ENCODE data around the gene RTP5.
A peak's percentile ranks its signal among the peaks of the same experiment; 100 is the strongest.

RTP5 gene

GRCh38 chr2:241897231-241897916 is 27.8 kb downstream of the RTP5 start:
- H3K9me3 ChIP-seq (ENCODE audit: low read length), result no peaks in the 10 kb centered on the region
- no peaks in the 10 kb centered on the region for H3K36me3 ChIP-seq (ENCODE audit: insufficient read depth, low read length)
- no peaks in the 10 kb centered on the region for H3K4me1 ChIP-seq (ENCODE audit: insufficient read depth, low read length)
- no peak overlapping the region for H3K27ac ChIP-seq (ENCODE audit: low read depth, low read length)
- H3K9ac ChIP-seq (ENCODE audit: low read length), result no peak overlapping the region
- no peak overlapping the region for H3K4me3 ChIP-seq (ENCODE audit: low read depth in 1 of 2, low read length in 2 of 2)
- H3K27me3 ChIP-seq (ENCODE audit: control insufficient read depth in 1 of 2, insufficient read depth in 2 of 2, low read length in 2 of 2), result peaks cover 0 to 15% of the 10 kb centered on the region in 2 donors

DNA sequence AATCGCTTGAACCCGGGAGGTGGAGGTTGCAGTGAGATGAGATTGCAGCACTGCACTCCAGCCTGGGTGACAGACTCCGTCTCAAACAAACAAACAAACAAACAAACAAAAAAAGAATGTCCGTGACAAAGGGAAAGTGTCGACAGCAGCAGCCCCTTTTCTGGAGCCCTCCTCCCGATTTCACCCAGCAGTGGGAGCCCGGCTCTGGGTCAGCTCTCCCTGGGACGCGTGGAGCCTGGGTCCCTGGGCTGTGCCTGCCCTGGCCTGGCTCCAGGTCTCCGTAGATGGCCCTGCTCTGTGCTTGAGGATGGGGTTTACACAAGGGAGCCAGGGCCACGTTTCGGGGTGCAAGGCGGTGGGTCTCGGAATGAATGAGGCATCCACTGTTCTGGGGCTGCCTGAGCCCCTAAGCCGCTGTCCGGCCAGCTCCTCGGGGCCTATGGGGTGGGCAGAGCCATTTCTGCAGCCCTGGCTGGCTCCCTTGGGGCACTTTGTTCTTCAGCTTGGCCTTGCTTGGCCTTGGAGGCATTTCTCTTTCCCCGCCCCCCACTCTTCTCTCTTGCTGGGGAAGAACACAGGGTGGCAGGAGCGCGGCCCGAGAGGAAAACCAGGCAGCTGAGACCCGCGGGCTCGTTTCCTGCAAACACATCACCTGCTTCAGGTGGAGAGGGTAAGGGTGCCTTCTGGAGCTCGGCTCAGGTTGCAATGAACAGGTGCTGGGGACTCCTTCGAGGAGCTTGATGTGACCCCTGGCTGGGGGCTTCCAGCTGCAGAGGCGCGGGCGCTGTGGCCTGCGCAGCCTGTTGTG is 29.1 kb downstream of the RTP5 start:
- H3K27me3 ChIP-seq (ENCODE audit: control insufficient read depth in 1 of 2, insufficient read depth in 2 of 2, low read length in 2 of 2), result peaks cover 0 to 15% of the 10 kb centered on the region in 2 donors
- no peak overlapping the region for H3K4me3 ChIP-seq (ENCODE audit: low read depth in 1 of 2, low read length in 2 of 2)
- no peaks in the 10 kb centered on the region for H3K36me3 ChIP-seq (ENCODE audit: insufficient read depth, low read length)
- H3K4me1 ChIP-seq (ENCODE audit: insufficient read depth, low read length), result no peaks in the 10 kb centered on the region
- H3K9ac ChIP-seq (ENCODE audit: low read length), result no peak overlapping the region
- no peaks in the 10 kb centered on the region for H3K9me3 ChIP-seq (ENCODE audit: low read length)
- H3K27ac ChIP-seq (ENCODE audit: low read depth, low read length), result no peak overlapping the region

DNA sequence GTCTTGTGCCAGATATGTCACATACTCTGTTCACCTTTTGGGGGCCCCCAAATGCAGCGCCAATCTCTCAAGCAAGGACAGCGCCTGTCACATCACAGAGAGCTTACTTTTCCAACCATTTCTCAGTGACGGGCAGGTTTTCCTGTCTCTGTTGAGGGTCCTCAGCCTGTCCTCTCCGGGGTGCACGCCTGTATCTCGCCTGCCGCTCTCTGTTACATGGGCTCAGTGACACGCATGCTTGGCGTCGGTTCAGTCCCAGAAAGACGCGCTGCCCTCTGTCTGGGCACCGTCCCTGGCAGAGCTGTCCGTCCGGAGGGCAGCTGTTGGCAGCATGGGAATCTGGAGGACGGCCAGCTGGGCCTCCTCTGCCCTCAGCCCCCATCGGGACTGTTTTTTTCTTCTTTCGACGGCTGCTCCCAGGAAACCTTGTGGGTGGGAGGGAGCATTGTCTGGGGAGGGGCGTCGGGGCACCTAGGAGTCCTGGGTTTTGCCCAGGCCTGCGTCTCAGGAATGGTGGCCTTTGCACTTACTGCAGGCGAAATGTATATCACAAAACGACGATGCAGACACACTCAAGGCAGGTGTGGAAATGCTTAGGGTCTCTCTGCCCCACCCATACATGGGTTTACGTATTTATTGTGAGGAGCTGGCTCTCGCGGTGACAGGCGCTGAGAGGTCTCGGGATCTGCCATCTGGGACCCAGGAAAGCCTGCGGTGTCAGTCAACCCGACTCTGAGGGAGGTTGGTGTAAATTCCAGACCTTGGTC is 30.9 kb downstream of the RTP5 start:
- no peak overlapping the region for H3K4me3 ChIP-seq (ENCODE audit: low read depth in 1 of 2, low read length in 2 of 2)
- no peak overlapping the region for H3K9ac ChIP-seq (ENCODE audit: low read length)
- H3K27ac ChIP-seq (ENCODE audit: low read depth, low read length), result no peak overlapping the region
- no peaks in the 10 kb centered on the region for H3K4me1 ChIP-seq (ENCODE audit: insufficient read depth, low read length)
- no peaks in the 10 kb centered on the region for H3K36me3 ChIP-seq (ENCODE audit: insufficient read depth, low read length)
- H3K27me3 ChIP-seq (ENCODE audit: control insufficient read depth in 1 of 2, insufficient read depth in 2 of 2, low read length in 2 of 2), result peaks cover 0 to 15% of the 10 kb centered on the region in 2 donors
- no peaks in the 10 kb centered on the region for H3K9me3 ChIP-seq (ENCODE audit: low read length)

- no peak overlapping the region for H3K27ac ChIP-seq (ENCODE audit: low read depth, low read length)
Observed at GRCh38 chr2:241901018-241901380, 31.5 kb downstream of the RTP5 start.

DNA sequence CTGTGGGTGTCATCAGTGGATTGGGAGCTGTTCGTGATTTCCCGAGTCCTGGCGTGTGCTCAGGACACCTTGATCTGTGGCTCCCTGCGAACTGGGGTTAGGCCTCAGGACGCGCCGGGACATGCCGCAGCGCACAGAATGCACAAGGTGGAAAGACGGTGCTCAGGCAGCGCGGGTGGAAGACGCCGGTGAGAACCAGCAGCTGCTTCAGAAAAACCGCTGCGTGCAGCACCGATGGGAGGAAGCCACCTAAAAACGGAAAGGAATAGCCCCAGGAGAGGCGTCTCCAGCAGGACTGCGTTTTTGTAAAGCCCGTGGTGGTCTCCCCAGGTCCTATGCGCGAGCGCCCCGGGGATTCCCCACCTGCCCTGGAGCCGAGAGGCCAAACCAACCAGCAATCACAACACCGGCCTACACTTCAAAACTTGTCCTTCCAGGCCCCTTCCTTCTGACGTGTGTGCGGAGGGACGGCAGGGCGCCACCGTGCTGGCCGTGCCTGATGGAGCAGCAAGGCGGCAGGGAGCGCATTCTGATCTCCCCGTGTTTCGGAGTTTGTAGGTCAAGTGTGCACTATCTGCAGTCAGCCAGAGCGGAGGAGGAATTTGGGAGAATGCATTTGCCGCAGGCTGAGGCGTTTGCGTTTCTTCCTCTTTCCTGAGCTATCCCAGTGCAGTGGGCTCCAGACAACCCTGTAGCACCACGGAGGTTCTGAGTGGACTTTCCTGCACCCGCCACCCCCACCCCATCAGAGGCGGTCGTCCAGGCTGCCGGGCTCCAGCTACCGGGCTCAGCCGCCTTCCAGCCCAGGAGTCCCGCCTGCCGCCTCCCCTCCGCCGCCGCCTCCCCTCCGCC is 32.2 kb downstream of the RTP5 start:
- H3K27me3 ChIP-seq (ENCODE audit: control insufficient read depth in 1 of 2, insufficient read depth in 2 of 2, low read length in 2 of 2), result peaks cover 0 to 15% of the 10 kb centered on the region in 2 donors
- H3K27ac ChIP-seq (ENCODE audit: low read depth, low read length), result no peak overlapping the region
- no peaks in the 10 kb centered on the region for H3K4me1 ChIP-seq (ENCODE audit: insufficient read depth, low read length)
- no peaks in the 10 kb centered on the region for H3K36me3 ChIP-seq (ENCODE audit: insufficient read depth, low read length)
- H3K9ac ChIP-seq (ENCODE audit: low read length), result no peak overlapping the region
- H3K4me3 ChIP-seq (ENCODE audit: low read depth in 1 of 2, low read length in 2 of 2), result peak overlapping the region in 1 of 2 donors; percentile 14
- H3K9me3 ChIP-seq (ENCODE audit: low read length), result no peaks in the 10 kb centered on the region

More at GRCh38 chr2:241901018-241901380, 31.5 kb downstream of the RTP5 start:
- Histone ChIP-seq H3K9me3 (ENCODE audit: low read length) (no peaks in the 10 kb centered on the region), H3K27me3 (ENCODE audit: control insufficient read depth in 1 of 2, insufficient read depth in 2 of 2, low read length in 2 of 2) (peaks cover 0 to 15% of the 10 kb centered on the region in 2 donors), H3K4me3 (ENCODE audit: low read depth in 1 of 2, low read length in 2 of 2) (no peak overlapping the region), H3K36me3 (ENCODE audit: insufficient read depth, low read length) (no peaks in the 10 kb centered on the region), H3K9ac (ENCODE audit: low read length) (no peak overlapping the region), H3K4me1 (ENCODE audit: insufficient read depth, low read length) (no peaks in the 10 kb centered on the region)

GRCh38 chr2:241902357-241902991 is 32.9 kb downstream of the RTP5 start:
- no peaks in the 10 kb centered on the region for H3K9me3 ChIP-seq (ENCODE audit: low read length)
- H3K27ac ChIP-seq (ENCODE audit: low read depth, low read length), result no peak overlapping the region
- H3K4me1 ChIP-seq (ENCODE audit: insufficient read depth, low read length), result no peaks in the 10 kb centered on the region
- H3K9ac ChIP-seq (ENCODE audit: low read length), result no peak overlapping the region
- H3K27me3 ChIP-seq (ENCODE audit: control insufficient read depth in 1 of 2, insufficient read depth in 2 of 2, low read length in 2 of 2), result peaks cover 0 to 15% of the 10 kb centered on the region in 2 donors
- H3K36me3 ChIP-seq (ENCODE audit: insufficient read depth, low read length), result no peaks in the 10 kb centered on the region
- no peak overlapping the region for H3K4me3 ChIP-seq (ENCODE audit: low read depth in 1 of 2, low read length in 2 of 2)

DNA sequence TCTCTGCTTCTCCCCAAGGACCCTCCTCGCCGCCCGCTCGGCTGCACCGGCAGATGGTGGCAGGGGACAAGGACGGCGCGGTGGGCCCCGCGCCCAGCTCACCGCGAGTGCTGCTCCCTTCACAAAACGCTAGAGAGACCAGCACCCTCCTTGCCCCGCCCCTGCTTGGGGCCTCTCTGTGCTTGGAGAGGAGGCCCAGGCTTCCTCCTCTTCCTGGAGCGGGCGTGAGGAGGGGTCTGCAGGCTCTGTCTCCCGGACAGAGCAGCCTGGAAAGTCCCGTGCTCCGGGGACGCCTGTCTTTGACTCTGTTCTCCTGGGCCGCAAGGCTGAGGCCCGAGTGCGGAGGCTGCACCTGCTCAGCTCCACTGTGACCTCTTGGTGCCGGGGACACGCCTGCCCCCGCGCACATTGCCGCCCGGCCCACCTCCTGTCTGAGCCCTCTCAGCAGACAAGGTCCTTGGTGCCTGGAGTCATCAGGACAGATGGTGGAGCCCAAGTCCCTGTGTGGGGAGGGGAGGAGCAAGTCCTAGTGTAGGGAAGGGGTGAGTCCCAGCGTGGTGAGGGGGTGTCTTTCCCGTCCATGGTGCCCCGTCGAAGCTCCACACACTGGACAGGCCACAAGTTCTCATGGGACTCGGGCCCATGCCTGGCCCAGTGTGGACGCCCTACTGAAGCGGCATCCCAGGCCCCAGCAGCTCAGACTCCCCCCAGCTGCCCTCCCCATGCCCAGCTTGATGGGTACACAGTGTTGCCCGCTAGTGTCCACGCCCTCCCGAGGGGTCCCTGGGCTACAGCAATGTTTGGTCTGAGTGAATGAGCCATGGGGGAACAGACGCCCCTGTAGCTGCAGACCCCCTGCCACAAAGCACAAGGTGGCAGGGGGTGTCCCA is 33.8 kb downstream of the RTP5 start:
- Histone ChIP-seq H3K36me3 (ENCODE audit: insufficient read depth, low read length) (no peaks in the 10 kb centered on the region), H3K27me3 (ENCODE audit: control insufficient read depth in 1 of 2, insufficient read depth in 2 of 2, low read length in 2 of 2) (peaks cover 0 to 15% of the 10 kb centered on the region in 2 donors), H3K9me3 (ENCODE audit: low read length) (no peaks in the 10 kb centered on the region), H3K4me3 (ENCODE audit: low read depth in 1 of 2, low read length in 2 of 2) (no peak overlapping the region), H3K4me1 (ENCODE audit: insufficient read depth, low read length) (no peaks in the 10 kb centered on the region), H3K9ac (ENCODE audit: low read length) (no peak overlapping the region), H3K27ac (ENCODE audit: low read depth, low read length) (no peak overlapping the region)

- Histone ChIP-seq H3K9ac (ENCODE audit: low read length) (no peak overlapping the region), H3K4me1 (ENCODE audit: insufficient read depth, low read length) (no peaks in the 10 kb centered on the region), H3K9me3 (ENCODE audit: low read length) (no peaks in the 10 kb centered on the region), H3K27ac (ENCODE audit: low read depth, low read length) (no peak overlapping the region), H3K36me3 (ENCODE audit: insufficient read depth, low read length) (no peaks in the 10 kb centered on the region), H3K27me3 (ENCODE audit: control insufficient read depth in 1 of 2, insufficient read depth in 2 of 2, low read length in 2 of 2) (peaks cover 0 to 10% of the 10 kb centered on the region in 2 donors), H3K4me3 (ENCODE audit: low read depth in 1 of 2, low read length in 2 of 2) (no peak overlapping the region)
Observed at GRCh38 chr2:241904011-241904718, 34.6 kb downstream of the RTP5 start.

DNA sequence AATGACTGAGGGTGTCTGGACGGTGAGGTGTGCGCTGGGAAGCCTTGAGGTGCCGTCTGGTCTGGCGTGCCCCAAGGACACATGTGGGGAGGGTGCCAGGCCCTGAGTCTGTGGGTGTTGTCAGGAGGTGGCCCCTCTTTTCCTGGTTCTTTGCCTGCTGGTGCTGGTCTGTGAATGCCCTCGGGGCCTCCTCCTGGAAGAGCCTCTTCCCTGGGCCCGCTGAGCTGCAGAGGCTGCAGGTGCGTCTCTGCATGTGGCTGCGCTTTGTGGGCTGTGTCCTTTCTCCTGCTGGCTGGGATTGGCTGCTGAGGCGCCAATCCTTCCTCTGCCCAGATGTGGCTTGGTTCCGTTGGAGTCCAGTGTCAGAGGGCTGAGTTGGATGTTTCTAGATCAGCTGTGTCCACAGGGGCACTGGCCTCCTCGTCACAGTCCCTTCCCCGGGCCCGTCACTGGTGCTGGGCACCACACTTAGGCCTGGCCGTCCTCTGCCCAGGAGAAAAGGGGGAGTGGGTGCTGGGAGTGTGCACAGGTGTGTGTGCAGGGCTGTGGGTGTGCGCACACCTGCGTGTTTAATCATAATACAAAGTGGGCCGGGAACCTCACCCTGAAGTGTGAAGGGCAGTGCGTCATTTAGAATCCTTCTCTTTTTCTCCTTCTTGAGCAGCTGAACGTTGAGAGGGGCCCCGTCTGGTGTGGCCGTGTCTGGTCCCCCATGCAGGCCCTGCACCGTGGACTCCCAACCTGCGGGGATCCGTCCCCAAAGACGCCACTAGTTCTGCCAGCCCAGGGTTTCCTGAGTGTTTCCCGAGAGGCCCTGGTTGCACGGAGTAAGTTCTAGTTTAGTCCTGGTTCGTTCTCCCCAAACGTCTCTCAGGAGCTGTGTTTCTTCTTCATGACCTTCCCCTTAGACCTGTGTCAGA is 35.5 kb downstream of the RTP5 start:
- no peak overlapping the region for H3K9ac ChIP-seq (ENCODE audit: low read length)
- H3K4me1 ChIP-seq (ENCODE audit: insufficient read depth, low read length), result no peaks in the 10 kb centered on the region
- H3K36me3 ChIP-seq (ENCODE audit: insufficient read depth, low read length), result no peaks in the 10 kb centered on the region
- no peaks in the 10 kb centered on the region for H3K9me3 ChIP-seq (ENCODE audit: low read length)
- H3K4me3 ChIP-seq (ENCODE audit: low read depth in 1 of 2, low read length in 2 of 2), result no peak overlapping the region
- no peak overlapping the region for H3K27ac ChIP-seq (ENCODE audit: low read depth, low read length)
- peaks cover 0 to 10% of the 10 kb centered on the region in 2 donors for H3K27me3 ChIP-seq (ENCODE audit: control insufficient read depth in 1 of 2, insufficient read depth in 2 of 2, low read length in 2 of 2)

Data from muscle layer of colon (tissue), 2 donors.